ENCODE results near the gene IMPDH1.

The IMPDH1 gene

DNA sequence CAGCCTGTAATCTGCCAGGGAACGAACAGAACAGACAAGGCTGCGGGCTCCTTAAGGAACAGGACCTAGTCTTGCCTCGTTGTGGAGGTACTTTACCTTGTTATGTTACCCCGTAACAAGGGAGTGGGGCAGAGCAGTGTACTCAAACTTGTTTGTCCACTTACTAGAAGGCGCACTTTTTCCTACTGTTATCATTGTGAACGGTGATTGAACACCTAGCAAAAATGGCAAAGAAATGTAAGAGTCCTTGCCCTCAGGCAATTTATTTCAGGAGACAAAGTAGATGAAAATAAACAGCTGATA, 620 bp upstream of the IMPDH1 start:
- Histone ChIP-seq H3K4me1 (ENCODE audit: control insufficient read depth, insufficient read depth, low read length) (peaks cover 16% of the 10 kb centered on the region), H3K4me3 (ENCODE audit: low read length) (peak overlapping the region; percentile 90), H3K4me2 (ENCODE audit: low read length) (peak overlapping the region; percentile 100), H3K36me3 (ENCODE audit: insufficient read depth, low read length) (no peaks in the 10 kb centered on the region), H3K9ac (ENCODE audit: low read depth, low read length) (peak overlapping the region; percentile 79), H3K27me3 (ENCODE audit: control insufficient read depth, insufficient read depth, low read length) (peaks cover 10% of the 10 kb centered on the region), H3K9me3 (replicated peaks; ENCODE audit: low read length) (peaks cover 4% of the 10 kb centered on the region)

DNA sequence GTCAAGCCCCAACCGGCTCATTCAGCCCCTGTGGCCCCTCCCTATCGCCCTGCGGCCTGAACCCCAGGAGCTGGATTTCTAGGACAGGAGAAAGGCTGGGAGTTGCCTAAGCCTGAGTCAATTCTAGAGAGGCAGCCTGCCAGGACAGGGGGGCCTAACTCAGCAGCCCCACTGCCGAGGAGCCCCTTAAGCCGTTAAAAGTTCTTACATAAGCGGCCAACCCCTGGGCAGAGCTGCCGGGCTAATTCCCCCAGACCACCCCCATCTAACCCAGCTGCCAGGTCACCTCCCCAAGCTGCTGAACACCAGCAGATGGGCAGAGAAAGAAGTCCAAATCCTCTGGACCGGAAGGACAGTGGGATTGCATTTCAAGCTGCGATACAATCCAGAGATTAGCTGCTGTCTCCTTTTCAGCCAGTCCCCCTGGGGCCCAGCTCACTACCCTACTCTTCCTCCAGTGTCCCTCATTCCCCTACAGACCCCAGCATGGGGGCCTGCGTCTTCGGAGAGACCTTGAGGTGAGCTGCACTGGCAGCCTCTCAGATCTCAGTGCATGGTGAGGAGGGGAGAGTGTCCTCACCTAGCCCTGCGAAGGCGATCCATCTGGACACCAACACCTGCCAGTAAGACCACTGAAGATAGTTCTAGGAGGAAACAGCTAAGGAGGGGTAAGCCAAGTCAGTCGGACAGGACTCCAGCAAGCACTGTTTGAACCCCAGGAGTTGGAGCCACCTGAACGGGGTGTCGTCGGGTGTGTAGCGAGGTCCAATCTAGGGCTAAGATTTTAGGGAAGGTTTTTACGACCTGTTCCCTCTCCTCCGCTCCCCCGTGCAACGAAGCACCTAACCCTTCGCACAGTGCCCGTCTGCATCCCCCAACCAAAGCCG, 830 bp downstream of the IMPDH1 start:
- peak overlapping the region; percentile 79 for H3K9ac ChIP-seq (ENCODE audit: low read depth, low read length)
- peak overlapping the region; percentile 90 for H3K4me3 ChIP-seq (ENCODE audit: low read length)
- H3K4me2 ChIP-seq (ENCODE audit: low read length) = peak overlapping the region; percentile 100
- peaks cover 6% of the 10 kb centered on the region for H3K27me3 ChIP-seq (ENCODE audit: control insufficient read depth, insufficient read depth, low read length)
- H3K36me3 ChIP-seq (ENCODE audit: insufficient read depth, low read length) = no peaks in the 10 kb centered on the region
- peaks cover 4% of the 10 kb centered on the region for H3K9me3 ChIP-seq (replicated peaks; ENCODE audit: low read length)
- peaks cover 31% of the 10 kb centered on the region for H3K4me1 ChIP-seq (ENCODE audit: control insufficient read depth, insufficient read depth, low read length)

GRCh38 chr7:128407751-128408708, 1.8 kb downstream of the IMPDH1 start:
- peaks cover under 1% of the 10 kb centered on the region for H3K36me3 ChIP-seq (ENCODE audit: insufficient read depth, low read length)
- H3K27me3 ChIP-seq (ENCODE audit: control insufficient read depth, insufficient read depth, low read length) = peaks cover 1% of the 10 kb centered on the region
- no peaks in the 10 kb centered on the region for H3K9me3 ChIP-seq (replicated peaks; ENCODE audit: low read length)
- no peak overlapping the region for H3K4me3 ChIP-seq (ENCODE audit: low read length)
- no peak overlapping the region for H3K9ac ChIP-seq (ENCODE audit: low read depth, low read length)
- H3K4me1 ChIP-seq (ENCODE audit: control insufficient read depth, insufficient read depth, low read length) = peaks cover 36% of the 10 kb centered on the region
- H3K4me2 ChIP-seq (ENCODE audit: low read length) = peak overlapping the region; percentile 100

DNA sequence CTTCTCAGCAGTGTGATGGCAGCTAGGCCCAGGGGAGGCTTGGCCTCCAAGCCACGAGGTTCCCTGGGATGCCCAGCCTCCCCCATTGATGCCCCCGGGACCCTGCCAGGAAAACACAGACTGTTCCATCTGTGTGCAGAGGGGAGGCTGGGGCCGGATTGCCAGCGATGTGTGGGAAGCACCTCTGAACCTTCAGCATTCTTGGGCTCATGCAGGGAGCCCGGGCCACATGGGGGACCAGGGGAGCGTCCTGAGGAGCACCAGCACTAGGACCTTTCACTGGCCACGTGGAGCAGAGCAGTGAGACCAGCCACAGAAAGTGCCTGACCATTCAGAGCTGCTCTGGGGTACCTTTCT, 2.6 kb downstream of the IMPDH1 start:
- no peak overlapping the region for H3K4me2 ChIP-seq (ENCODE audit: low read length)
- H3K9me3 ChIP-seq (replicated peaks; ENCODE audit: low read length) = no peaks in the 10 kb centered on the region
- H3K4me3 ChIP-seq (ENCODE audit: low read length) = no peak overlapping the region
- no peaks in the 10 kb centered on the region for H3K27me3 ChIP-seq (ENCODE audit: control insufficient read depth, insufficient read depth, low read length)
- H3K36me3 ChIP-seq (ENCODE audit: insufficient read depth, low read length) = peaks cover 7% of the 10 kb centered on the region
- peaks cover 36% of the 10 kb centered on the region for H3K4me1 ChIP-seq (ENCODE audit: control insufficient read depth, insufficient read depth, low read length)
- no peak overlapping the region for H3K9ac ChIP-seq (ENCODE audit: low read depth, low read length)

GRCh38 chr7:128406314-128407232, 3.2 kb downstream of the IMPDH1 start:
- peak overlapping the region; percentile 48 for H3K4me2 ChIP-seq (ENCODE audit: low read length)
- H3K9ac ChIP-seq (ENCODE audit: low read depth, low read length) = no peak overlapping the region
- H3K4me1 ChIP-seq (ENCODE audit: control insufficient read depth, insufficient read depth, low read length) = peaks cover 36% of the 10 kb centered on the region
- no peak overlapping the region for H3K4me3 ChIP-seq (ENCODE audit: low read length)
- H3K9me3 ChIP-seq (replicated peaks; ENCODE audit: low read length) = no peaks in the 10 kb centered on the region
- H3K27me3 ChIP-seq (ENCODE audit: control insufficient read depth, insufficient read depth, low read length) = no peaks in the 10 kb centered on the region
- H3K36me3 ChIP-seq (ENCODE audit: insufficient read depth, low read length) = peaks cover 10% of the 10 kb centered on the region

DNA sequence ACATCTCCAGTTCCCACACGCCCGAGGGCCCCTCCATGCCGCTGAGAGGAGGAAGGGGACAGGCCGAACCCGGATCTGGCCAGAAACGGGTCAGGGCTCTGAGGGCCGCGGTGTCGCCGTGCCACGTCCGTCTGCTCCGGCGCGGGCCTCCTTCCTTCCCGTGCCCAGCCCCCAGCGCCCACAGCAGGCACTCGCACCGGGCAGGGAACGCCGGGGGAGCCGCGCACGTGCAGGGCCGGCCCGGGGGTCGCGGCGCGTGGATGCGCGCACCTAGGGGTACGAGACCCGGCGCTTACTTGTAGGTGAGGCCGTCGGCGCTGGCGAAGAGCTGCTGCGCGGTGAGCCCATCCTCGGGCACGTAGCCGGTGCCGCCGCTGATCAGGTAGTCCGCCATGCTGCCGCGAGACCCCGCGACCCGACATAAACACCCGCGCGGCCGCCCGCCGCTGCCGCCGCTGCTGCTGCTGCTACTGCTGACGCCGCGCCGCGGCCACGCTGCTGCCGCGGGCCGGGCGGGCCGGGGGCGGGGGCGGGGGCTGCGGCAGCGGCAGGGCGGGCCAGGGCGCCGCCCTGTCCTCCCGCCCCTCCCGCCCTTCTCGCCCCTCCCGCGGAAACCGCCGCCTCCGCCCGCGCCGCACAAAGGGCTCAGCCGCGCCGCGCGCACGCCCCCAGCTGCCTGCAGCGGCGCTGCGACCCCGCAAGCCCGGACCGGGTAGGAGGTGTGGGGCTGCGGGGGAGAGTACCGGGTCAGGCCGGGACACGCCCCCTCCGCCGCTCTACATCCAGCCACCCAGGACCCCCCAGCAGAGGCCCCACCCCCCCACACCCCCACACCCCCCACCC, 4.1 kb downstream of the IMPDH1 start:
- peaks cover 19% of the 10 kb centered on the region for H3K36me3 ChIP-seq (ENCODE audit: insufficient read depth, low read length)
- no peaks in the 10 kb centered on the region for H3K9me3 ChIP-seq (replicated peaks; ENCODE audit: low read length)
- H3K9ac ChIP-seq (ENCODE audit: low read depth, low read length) = peak overlapping the region; percentile 90
- H3K4me1 ChIP-seq (ENCODE audit: control insufficient read depth, insufficient read depth, low read length) = peaks cover 36% of the 10 kb centered on the region
- H3K4me2 ChIP-seq (ENCODE audit: low read length) = peak overlapping the region; percentile 98
- no peaks in the 10 kb centered on the region for H3K27me3 ChIP-seq (ENCODE audit: control insufficient read depth, insufficient read depth, low read length)
- peak overlapping the region; percentile 92 for H3K4me3 ChIP-seq (ENCODE audit: low read length)

GRCh38 chr7:128404886-128405470, 4.8 kb downstream of the IMPDH1 start:
- Histone ChIP-seq H3K36me3 (ENCODE audit: insufficient read depth, low read length) (peaks cover 26% of the 10 kb centered on the region), H3K9me3 (replicated peaks; ENCODE audit: low read length) (no peaks in the 10 kb centered on the region), H3K27me3 (ENCODE audit: control insufficient read depth, insufficient read depth, low read length) (no peaks in the 10 kb centered on the region), H3K4me2 (ENCODE audit: low read length) (peak overlapping the region; percentile 98), H3K9ac (ENCODE audit: low read depth, low read length) (peak overlapping the region; percentile 90), H3K4me3 (ENCODE audit: low read length) (peak overlapping the region; percentile 92), H3K4me1 (ENCODE audit: control insufficient read depth, insufficient read depth, low read length) (peaks cover 30% of the 10 kb centered on the region)

GRCh38 chr7:128404143-128404681, 5.6 kb downstream of the IMPDH1 start:
- Histone ChIP-seq H3K27me3 (ENCODE audit: control insufficient read depth, insufficient read depth, low read length) (no peaks in the 10 kb centered on the region), H3K4me1 (ENCODE audit: control insufficient read depth, insufficient read depth, low read length) (peaks cover 28% of the 10 kb centered on the region), H3K9ac (ENCODE audit: low read depth, low read length) (peak overlapping the region; percentile 90), H3K4me3 (ENCODE audit: low read length) (peak overlapping the region; percentile 92), H3K36me3 (ENCODE audit: insufficient read depth, low read length) (peaks cover 33% of the 10 kb centered on the region), H3K4me2 (ENCODE audit: low read length) (peak overlapping the region; percentile 98), H3K9me3 (replicated peaks; ENCODE audit: low read length) (no peaks in the 10 kb centered on the region)

DNA sequence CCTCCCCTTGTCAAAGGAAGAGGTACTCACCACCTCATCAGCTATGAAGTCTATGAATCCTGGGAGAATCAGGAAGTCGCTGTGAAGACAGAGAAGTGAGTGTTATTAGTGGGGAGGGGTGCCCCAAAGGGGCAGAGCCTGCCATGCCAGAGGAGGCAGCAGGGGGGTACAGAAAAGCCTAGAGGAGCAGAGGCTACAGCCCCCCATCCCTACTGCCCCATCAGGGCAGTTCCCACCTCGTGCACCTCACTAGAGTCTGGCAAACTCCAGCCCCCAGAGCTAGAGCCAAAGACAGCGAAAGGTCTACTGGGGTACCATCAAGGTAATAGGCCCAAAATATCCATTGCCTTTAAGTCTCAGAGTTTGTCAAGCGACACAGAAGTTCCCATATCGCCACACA, 6.1 kb downstream of the IMPDH1 start:
- Histone ChIP-seq H3K4me3 (ENCODE audit: low read length) (no peak overlapping the region), H3K27me3 (ENCODE audit: control insufficient read depth, insufficient read depth, low read length) (no peaks in the 10 kb centered on the region), H3K36me3 (ENCODE audit: insufficient read depth, low read length) (peaks cover 36% of the 10 kb centered on the region), H3K9me3 (replicated peaks; ENCODE audit: low read length) (no peaks in the 10 kb centered on the region), H3K4me2 (ENCODE audit: low read length) (peak overlapping the region; percentile 98), H3K9ac (ENCODE audit: low read depth, low read length) (no peak overlapping the region), H3K4me1 (ENCODE audit: control insufficient read depth, insufficient read depth, low read length) (peaks cover 22% of the 10 kb centered on the region)

- H3K9ac ChIP-seq (ENCODE audit: low read depth, low read length) = no peak overlapping the region
- H3K27me3 ChIP-seq (ENCODE audit: control insufficient read depth, insufficient read depth, low read length) = no peaks in the 10 kb centered on the region
- H3K9me3 ChIP-seq (replicated peaks; ENCODE audit: low read length) = no peaks in the 10 kb centered on the region
- H3K36me3 ChIP-seq (ENCODE audit: insufficient read depth, low read length) = peaks cover 48% of the 10 kb centered on the region
- no peak overlapping the region for H3K4me2 ChIP-seq (ENCODE audit: low read length)
- H3K4me1 ChIP-seq (ENCODE audit: control insufficient read depth, insufficient read depth, low read length) = peaks cover 20% of the 10 kb centered on the region
- H3K4me3 ChIP-seq (ENCODE audit: low read length) = no peak overlapping the region
These were observed 7.4 kb downstream of the IMPDH1 start for GRCh38 chr7:128402356-128402755.
